HUES48 (cell line): ENCODE results near the gene PPP1R3F.
"Not testable (repeated sequence)": the region's sequence is repeated elsewhere in the genome, so short reads cannot be mapped to it uniquely, and the experiment has no call there.

ENCODE experiments used
- H3K27ac ChIP-seq: one replicate; pipeline ENCODE4 v1.7.0; 2013; ENCODE audit warnings: low read depth, low read length, inconsistent platforms
- H3K27me3 ChIP-seq: 2 replicates; pipeline ENCODE4 v1.6.1; 2013; ENCODE audit warnings: mild to moderate bottlenecking, low read length; ENCODE audit not compliant: control insufficient read depth, insufficient read depth
- H3K36me3 ChIP-seq: 2 replicates; pipeline ENCODE4 v1.6.1; 2013; ENCODE audit warnings: low read length; ENCODE audit not compliant: control insufficient read depth, insufficient read depth
- H3K4me1 ChIP-seq: 2 replicates; pipeline ENCODE4 v1.6.1; 2013; ENCODE audit warnings: mild to moderate bottlenecking, low read length; ENCODE audit not compliant: control insufficient read depth, insufficient read depth
- H3K4me3 ChIP-seq: 2 replicates; pipeline ENCODE4 v1.5.1; 2013; ENCODE audit warnings: mild to moderate bottlenecking, low read depth, low read length
- H3K9ac ChIP-seq: 2 replicates; pipeline ENCODE4 v1.6.1; 2013; ENCODE audit warnings: mild to moderate bottlenecking, low read depth, low read length, moderate library complexity
- H3K9me3 ChIP-seq: 2 replicates; pipeline ENCODE4 v1.6.1; 2013; ENCODE audit warnings: low read length; ENCODE audit not compliant: control insufficient read depth, insufficient read depth

PPP1R3F gene

DNA sequence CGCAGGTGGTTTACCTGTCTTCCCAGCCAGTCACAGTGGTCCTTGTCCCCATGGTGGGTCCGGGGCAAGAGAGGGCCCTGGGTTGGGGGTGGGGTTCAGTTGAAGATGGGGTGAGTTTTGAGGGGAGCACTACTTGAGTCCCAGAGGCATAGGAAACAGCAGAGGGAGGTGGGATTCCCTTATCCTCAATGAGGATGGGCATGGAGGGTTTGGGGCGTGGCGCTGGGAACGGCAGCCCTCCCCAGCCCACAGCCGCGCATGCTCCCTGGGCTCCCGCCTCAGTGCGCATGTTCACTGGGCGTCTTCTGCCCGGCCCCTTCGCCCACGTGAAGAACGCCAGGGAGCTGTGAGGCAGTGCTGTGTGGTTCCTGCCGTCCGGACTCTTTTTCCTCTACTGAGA lies 52.1 kb downstream of the PPP1R3F start, which contains the start of gene GAGE12J:
GAGE12J (plus strand) TSS at position 301 of the 400 bp plus-strand sequence. CDS start 1,157 bp downstream, outside the sequence.
- not testable (repeated sequence) for H3K9me3 ChIP-seq, H3K36me3 ChIP-seq, H3K4me3 ChIP-seq, H3K9ac ChIP-seq, H3K27me3 ChIP-seq, H3K4me1 ChIP-seq, H3K27ac ChIP-seq

DNA sequence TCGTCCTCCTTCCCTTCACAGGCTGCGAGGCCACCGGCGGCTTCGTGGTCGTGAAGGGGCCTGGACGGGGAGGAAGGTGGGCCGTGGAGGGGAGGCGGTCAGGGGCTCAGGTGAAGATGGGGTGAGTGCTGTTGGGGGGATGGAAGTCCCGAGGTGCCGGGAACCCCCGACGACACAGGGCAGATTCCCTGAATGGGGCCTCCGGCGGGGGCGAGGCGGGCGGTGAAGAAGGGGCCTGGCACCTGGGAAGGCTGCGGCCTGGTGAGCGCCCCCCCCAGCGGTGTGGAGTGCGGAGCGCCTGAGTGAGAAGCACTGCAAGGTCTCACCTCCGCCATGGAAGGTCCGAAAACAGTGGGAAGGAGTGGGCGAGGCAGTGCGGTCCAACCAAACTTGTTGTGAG lies 52.7 kb downstream of the PPP1R3F start:
- H3K9me3 ChIP-seq, H3K4me3 ChIP-seq, H3K27ac ChIP-seq, H3K36me3 ChIP-seq, H3K4me1 ChIP-seq, H3K27me3 ChIP-seq, H3K9ac ChIP-seq: not testable (repeated sequence)

DNA sequence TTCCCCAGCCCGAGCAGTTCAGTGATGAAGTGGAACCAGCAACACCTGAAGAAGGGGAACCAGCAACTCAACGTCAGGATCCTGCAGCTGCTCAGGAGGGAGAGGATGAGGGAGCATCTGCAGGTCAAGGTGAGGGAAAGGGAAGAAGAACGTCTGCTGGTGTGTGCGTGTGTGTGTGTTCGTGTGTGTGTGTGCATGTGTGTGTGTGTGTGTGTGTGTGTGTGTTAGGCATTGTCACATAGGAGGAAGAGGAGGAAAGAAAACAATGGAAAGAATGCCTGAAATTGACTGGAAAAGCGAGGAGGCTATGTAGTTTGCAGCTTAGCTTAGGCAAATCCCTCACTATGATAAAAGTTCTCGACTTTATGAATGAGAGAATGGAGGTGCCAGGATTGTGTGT lies 54.1 kb downstream of the PPP1R3F start:
- not testable (repeated sequence) for H3K9ac ChIP-seq, H3K27me3 ChIP-seq, H3K36me3 ChIP-seq, H3K4me1 ChIP-seq, H3K27ac ChIP-seq, H3K9me3 ChIP-seq, H3K4me3 ChIP-seq

DNA sequence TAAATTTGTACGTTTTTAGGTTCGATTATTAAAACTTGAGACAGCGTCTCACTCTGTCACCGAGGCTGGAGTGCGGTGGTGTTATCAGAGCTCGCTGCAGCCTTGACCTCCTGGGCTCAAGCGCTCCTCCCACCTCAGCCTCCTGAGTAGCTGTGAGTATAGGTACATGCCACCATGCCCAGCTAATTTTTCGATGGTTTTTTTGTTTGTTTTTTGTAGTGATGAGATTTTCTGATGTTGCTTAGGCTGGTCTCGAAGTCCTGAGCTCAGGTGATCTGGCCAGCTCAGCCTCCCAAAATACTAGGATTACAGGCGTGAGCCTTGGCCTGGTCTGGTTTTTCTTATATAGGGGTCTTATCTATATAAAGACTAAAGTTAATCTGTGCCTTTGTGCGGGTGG lies 60.8 kb downstream of the PPP1R3F start:
- H3K27ac ChIP-seq, H3K9ac ChIP-seq, H3K27me3 ChIP-seq, H3K4me1 ChIP-seq, H3K4me3 ChIP-seq, H3K36me3 ChIP-seq, H3K9me3 ChIP-seq: not testable (repeated sequence)

DNA sequence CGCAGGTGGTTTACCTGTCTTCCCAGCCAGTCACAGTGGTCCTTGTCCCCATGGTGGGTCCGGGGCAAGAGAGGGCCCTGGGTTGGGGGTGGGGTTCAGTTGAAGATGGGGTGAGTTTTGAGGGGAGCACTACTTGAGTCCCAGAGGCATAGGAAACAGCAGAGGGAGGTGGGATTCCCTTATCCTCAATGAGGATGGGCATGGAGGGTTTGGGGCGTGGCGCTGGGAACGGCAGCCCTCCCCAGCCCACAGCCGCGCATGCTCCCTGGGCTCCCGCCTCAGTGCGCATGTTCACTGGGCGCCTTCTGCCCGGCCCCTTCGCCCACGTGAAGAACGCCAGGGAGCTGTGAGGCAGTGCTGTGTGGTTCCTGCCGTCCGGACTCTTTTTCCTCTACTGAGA lies 61.7 kb downstream of the PPP1R3F start, which contains the start of gene GAGE13:
GAGE13 (plus strand) TSS at position 301 of the 400 bp plus-strand sequence. CDS start 1,156 bp downstream, outside the sequence.
- H3K4me1 ChIP-seq, H3K36me3 ChIP-seq, H3K9me3 ChIP-seq, H3K27ac ChIP-seq, H3K4me3 ChIP-seq, H3K9ac ChIP-seq, H3K27me3 ChIP-seq: not testable (repeated sequence)

DNA sequence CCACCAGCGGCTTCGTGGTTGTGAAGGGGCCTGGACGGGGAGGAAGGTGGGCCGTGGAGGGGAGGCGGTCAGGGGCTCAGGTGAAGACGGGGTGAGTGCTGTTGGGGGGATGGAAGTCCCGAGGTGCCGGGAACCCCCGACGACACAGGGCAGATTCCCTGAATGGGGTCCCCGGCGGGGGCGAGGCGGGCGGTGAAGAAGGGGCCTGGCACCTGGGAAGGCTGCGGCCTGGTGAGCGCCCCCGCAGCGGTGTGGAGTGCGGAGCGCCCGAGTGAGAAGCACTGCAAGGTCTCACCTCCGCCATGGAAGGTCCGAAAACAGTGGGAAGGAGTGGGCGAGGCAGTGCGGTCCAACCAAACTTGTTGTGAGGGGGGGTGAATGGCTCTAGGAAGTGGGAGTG lies 62.2 kb downstream of the PPP1R3F start:
- not testable (repeated sequence) for H3K27ac ChIP-seq, H3K4me1 ChIP-seq, H3K27me3 ChIP-seq, H3K9me3 ChIP-seq, H3K9ac ChIP-seq, H3K4me3 ChIP-seq, H3K36me3 ChIP-seq
